Activated T-cell treated with anti-CD3 and anti-CD28 coated beads for 24 hours (primary cell): Measurements from ENCODE around the gene ATP9B.
"Not testable (repeated sequence)": the region's sequence is repeated elsewhere in the genome, so short reads cannot be mapped to it uniquely, and the experiment has no call there.

ENCODE experiments used
- DNase-seq: peaks from one replicate; pipeline ENCODE4 v3.0.0-alpha.2; 2020; ENCODE audit warnings: low read depth

ATP9B gene

DNA sequence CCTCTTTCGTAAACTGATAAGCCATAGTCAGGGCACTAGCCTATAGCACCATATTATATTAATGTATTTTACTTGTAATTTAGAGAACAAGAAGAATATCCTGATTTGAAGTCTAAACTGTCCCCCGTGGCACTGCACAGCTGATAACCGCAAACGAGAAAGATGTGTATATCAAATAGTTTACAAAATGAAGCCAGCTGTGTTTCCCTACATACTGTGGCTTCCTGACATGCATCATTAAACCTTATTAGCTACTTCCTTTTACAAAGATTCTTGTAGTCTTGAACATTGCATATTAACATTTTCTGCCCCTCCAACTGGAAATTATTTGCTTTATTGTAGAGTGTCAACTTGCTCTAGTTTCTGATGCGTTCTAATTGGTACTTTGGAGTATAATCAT lies 173.1 kb downstream of the ATP9B start:
- no peak for DNase-seq

DNA sequence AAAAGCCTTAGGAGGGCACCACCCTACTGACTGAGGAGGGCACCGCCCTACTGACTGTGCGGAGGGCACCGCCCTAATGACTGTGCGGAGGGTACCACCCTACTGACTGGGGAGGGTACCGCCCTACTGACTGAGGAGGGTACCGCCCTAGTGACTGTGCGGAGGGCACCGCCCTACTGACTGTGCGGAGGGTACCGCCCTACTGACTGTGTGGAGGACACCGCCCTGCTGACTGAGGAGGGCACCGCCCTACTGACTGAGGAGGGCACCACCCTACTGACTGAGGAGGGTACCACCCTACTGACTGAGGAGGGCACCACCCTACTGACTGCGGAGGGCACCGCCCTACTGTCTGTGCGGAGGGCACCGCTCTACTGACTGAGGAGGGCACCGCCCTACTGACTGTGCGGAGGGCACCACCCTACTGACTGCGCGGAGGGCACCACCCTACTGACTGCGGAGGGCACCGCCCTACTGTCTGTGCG lies 176.4 kb downstream of the ATP9B start:
- no peak for DNase-seq

DNA sequence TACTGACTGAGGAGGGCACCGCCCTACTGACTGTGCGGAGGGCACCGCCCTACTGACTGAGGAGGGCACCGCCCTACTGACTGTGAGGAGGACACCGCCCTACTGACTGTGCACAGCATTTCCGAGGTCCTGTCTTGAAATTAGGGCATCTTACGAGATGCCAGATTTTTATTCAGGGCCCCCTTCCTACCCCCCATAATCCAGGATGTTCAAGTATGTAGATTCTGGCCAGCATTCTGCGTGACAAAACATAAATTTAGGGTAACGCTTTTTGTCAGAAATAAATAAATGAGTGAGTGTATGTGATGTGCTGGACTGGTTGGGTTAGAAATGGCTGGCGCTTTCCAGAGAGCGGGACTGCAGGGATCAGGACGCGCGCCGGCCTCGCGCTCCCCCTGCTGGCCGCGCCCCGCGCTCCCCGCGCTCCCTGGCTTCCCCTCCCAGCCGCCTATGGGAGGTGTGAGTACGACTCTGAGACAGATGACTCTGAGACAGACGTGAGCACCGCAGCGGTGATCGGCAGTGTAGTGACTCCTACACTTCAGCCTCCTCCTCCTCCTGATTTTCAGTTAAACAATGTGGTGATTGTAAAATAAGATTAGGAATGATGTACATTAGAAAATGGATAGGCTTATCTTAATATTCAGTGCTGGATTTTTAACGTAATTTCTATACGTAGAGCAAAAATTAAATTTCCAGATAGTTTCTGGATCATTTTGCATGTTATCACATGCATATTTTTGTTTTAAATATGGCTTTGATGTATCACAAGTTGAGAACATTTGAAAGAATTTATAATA lies 177.3 kb downstream of the ATP9B start:
- DNase-seq: peak; percentile 67

GRCh38 chr18:79248495-79249060 lies 179.4 kb downstream of the ATP9B start:
- no peak for DNase-seq

DNA sequence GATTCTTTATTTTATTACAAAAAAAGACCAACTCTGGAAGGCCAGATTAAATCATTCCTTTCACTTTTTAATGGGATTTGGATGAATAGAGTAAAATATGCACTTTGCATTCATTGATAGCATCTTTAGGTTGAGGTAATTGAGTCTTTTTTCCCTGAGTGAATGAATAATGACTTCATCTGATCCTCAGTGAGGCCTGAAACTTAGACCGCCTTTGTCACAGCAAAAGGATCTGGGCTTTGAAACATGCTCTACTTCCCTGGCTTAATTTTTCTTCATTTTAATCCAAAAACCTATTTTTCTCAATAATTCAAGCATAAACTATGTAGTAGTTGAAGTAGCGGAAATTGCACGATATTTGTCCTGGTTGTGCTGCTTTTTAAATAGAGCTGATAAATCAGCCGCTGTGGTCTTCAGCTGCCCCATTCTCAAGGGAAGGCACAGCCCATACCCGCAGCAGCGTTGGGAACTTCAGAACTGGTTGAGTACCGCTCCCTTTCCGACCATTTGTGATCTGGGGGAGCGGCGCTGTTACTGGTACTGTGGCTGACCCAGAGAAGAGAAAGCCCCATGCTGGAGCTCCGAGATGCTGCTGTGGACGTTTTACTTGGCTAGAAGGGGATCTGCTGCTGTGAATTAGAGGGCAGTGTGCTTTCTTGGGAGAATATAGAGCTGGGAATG lies 181.2 kb downstream of the ATP9B start:
- DNase-seq: no peak

GRCh38 chr18:79251021-79251420 lies 181.8 kb downstream of the ATP9B start:
- DNase-seq: no peak

GRCh38 chr18:79252904-79253633 lies 183.9 kb downstream of the ATP9B start:
- DNase-seq: no peak

GRCh38 chr18:79257480-79257879 lies 188.3 kb downstream of the ATP9B start:
- DNase-seq: no peak

DNA sequence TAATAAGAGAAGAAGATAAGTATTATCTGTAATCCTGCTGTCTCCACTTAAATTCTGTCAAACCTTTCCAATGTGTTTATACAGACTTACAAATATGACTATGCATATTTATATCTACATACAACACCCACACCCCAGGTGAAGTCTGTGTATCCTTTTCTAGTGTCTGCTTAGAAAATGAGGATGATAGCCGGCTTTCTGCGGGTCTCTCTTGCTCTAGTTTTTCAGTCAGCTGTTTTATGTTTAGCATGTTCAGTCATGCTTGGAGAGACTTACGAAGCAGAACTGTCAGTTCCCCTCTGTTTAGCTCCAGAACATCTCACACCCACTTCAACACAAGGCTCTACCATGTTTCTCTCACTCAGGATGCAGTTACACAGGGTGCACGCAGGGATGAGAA lies 189.3 kb downstream of the ATP9B start:
- DNase-seq: no peak

DNA sequence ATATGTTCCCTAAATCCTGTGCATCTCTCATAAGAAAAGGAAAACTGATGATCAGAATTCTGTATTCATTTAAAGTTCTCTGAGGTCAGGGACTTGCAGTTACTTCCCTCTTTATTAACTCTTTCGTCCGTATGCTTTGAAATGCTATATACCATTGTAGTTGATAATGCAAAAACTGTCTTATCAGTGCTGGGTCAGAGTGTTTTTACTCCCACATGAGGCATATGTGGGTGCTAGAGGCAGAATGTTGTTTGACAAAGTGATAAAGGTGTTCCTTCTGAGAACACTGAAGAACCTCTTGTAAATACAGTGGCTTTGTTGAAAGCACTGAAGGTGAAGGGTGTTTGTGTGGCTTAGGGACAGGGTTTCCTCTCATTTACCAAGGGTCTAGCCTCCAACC lies 190.0 kb downstream of the ATP9B start:
- DNase-seq: no peak

DNA sequence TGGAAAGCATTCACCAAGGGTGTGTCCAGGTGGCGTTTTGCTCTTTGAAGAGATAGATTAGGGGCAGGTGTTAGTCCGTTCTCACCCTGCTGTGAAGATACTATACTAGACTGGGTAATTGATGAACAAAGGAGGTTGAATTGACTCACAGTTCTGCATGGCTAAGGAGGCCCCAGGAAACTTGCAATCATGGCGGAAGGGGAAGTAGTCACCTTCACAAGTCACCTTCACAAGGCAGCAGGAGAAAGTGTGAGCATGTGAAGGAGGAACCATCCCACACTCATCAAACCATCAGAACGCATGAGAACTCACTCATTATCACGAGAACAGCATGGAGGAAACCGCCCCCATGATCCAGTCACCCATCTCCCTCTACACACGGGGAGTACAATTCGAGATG lies 190.8 kb downstream of the ATP9B start:
- no peak for DNase-seq

DNA sequence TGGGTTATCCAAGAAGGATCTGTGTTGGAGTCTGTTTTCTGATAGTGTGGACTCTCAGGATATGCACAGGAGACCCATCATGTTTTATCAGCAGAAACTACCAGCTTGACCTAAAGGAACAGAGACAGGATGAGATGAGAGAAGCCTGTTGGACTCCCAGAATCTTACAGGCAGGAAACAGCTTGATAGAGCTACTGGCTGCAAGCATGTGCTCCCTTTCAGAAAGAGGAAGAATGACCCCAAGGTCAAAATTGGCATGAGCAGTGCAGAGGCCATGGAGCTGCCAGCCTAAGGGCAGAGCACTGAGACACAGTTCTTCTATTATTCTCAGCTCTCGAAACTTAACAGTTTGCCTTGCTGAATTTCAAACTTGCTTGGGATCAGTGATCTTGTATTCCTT lies 191.3 kb downstream of the ATP9B start:
- DNase-seq: no peak

GRCh38 chr18:79265068-79265467 lies 195.9 kb downstream of the ATP9B start:
- DNase-seq: not testable (repeated sequence)

DNA sequence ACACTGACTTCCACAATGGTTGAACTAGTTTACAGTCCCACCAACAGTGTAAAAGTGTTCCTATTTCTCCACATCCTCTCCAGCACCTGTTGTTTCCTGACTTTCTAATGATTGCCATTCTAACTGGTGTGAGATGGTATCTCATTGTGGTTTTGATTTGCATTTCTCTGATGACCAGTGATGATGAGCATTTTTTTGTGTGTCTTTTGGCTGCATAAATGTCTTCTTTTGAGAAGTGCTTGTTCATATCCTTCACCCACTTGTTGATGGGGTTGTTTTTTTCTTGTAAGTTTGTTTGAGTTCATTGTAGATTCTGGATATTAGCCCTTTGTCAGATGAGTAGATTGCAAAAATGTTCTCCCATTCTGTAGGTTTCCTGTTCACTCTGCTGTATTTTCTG lies 202.6 kb downstream of the ATP9B start:
- not testable (repeated sequence) for DNase-seq

- no peak for DNase-seq
Measured at GRCh38 chr18:79272916-79273315, 203.7 kb downstream of the ATP9B start.

- DNase-seq: no peak
Measured at GRCh38 chr18:79274823-79275222, 205.6 kb downstream of the ATP9B start.

GRCh38 chr18:79275461-79275860 lies 206.3 kb downstream of the ATP9B start:
- no peak for DNase-seq

DNA sequence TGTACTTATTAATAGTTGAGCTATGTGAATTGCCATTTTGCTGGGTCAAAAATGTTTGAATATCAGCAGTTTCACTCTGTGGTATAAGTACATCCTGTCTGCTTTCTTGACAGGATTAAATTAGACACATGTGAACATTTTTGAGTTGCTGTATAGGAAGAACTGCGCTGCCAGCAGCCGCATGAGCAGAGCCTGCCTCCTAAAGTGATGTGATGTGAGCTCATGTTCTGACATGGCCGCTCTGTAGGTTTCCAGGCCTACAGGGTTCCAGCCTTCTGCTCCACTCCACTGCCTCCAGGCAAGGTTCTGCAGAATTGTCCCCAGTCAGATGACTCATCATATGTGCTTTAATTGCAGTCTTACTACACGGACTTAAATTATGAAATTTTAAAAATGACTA lies 206.8 kb downstream of the ATP9B start:
- DNase-seq: no peak

DNA sequence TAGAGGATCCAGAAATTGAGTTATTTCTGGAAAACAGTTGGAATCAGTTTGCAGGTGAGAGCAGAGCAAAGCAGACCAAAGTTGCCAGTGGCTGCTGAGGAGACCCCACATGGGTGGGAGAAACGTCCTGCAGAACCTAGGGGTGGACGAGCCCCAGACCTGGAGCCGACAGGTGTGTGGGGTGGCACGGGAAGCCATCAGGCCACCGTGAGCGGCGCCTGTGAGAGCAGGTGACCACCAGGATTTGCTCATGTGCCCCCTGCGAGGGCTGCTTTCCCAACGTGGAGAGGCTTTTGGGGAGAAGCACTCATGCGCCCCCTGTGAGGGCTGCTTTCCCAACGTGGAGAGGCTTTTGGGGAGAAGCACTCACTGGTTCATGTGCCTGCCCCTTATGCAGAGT lies 209.7 kb downstream of the ATP9B start:
- no peak for DNase-seq

GRCh38 chr18:79283131-79283810 lies 214.1 kb downstream of the ATP9B start:
- DNase-seq: no peak

DNA sequence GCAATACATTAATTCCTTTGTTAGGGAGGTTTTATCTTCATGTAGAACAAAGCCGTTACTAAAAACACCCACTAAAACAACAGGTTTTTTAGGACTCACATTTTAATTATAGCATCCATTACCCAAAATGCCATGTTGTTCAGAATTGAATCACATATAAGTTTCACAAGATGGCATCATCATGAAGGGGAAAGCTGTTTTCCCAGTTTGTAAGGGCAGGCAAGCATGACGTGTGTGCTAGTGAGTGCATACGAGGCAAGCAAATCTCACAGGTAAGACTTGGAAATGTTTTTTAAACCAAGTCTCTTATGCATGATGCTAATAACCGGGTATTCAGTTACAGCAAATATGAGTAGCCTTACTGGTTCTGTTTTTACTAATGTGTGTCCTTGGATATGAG lies 214.7 kb downstream of the ATP9B start:
- no peak for DNase-seq

DNA sequence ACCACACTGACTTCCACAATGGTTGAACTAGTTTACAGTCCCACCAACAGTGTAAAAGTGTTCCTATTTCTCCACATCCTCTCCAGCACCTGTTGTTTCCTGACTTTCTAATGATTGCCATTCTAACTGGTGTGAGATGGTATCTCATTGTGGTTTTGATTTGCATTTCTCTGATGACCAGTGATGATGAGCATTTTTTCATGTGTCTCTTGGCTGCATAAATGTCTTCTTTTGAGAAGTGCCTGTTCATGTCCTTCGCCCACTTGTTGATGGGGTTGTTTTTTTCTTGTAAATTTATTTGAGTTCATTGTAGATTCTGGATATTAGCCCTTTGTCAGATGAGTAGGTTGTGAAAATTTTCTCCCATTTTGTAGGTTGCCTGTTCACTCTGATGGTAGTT lies 216.0 kb downstream of the ATP9B start:
- not testable (repeated sequence) for DNase-seq
